Measurements from ENCODE around the gene NCAM1.
"Not testable (repeated sequence)": the region's sequence is repeated elsewhere in the genome, so short reads cannot be mapped to it uniquely, and the experiment has no call there.

Gene NCAM1

GRCh38 chr11:113023228-113023627 is 62.0 kb downstream of the NCAM1 start:
- no peak overlapping the region for H3K27ac ChIP-seq (ENCODE audit: low read depth, low read length)
- H3K9me3 ChIP-seq (ENCODE audit: insufficient read depth, low read depth, low read length), result no peaks in the 10 kb centered on the region
- H3K9ac ChIP-seq (ENCODE audit: low read depth, low read length), result no peak overlapping the region
- H3K36me3 ChIP-seq (ENCODE audit: insufficient read depth, low read length), result no peaks in the 10 kb centered on the region
- no peaks in the 10 kb centered on the region for H3K4me1 ChIP-seq (ENCODE audit: insufficient read depth, low read length)
- no peak overlapping the region for H3K4me3 ChIP-seq (ENCODE audit: low read length)
- WGBS, result 96% methylated on average over 2 of the region's 2 CpGs
- H3K27me3 ChIP-seq (ENCODE audit: insufficient read depth, low read length), result no peaks in the 10 kb centered on the region

- 95% methylated on average over 3 of the region's 4 CpGs for WGBS
Observed at GRCh38 chr11:113023986-113024385, 62.8 kb downstream of the NCAM1 start.

GRCh38 chr11:113026778-113027177 is 65.6 kb downstream of the NCAM1 start:
- no peaks in the 10 kb centered on the region for H3K36me3 ChIP-seq (ENCODE audit: insufficient read depth, low read length)
- H3K9ac ChIP-seq (ENCODE audit: low read depth, low read length), result no peak overlapping the region
- no peaks in the 10 kb centered on the region for H3K4me1 ChIP-seq (ENCODE audit: insufficient read depth, low read length)
- no peaks in the 10 kb centered on the region for H3K27me3 ChIP-seq (ENCODE audit: insufficient read depth, low read length)
- no peaks in the 10 kb centered on the region for H3K9me3 ChIP-seq (ENCODE audit: insufficient read depth, low read depth, low read length)
- no peak overlapping the region for H3K4me3 ChIP-seq (ENCODE audit: low read length)
- H3K27ac ChIP-seq (ENCODE audit: low read depth, low read length), result no peak overlapping the region
- WGBS, result 91% methylated on average over 3 of the region's 3 CpGs

More at GRCh38 chr11:113023986-113024385, 62.8 kb downstream of the NCAM1 start:
- Histone ChIP-seq H3K4me1 (ENCODE audit: insufficient read depth, low read length) (no peaks in the 10 kb centered on the region), H3K27ac (ENCODE audit: low read depth, low read length) (no peak overlapping the region), H3K36me3 (ENCODE audit: insufficient read depth, low read length) (no peaks in the 10 kb centered on the region), H3K27me3 (ENCODE audit: insufficient read depth, low read length) (no peaks in the 10 kb centered on the region), H3K9ac (ENCODE audit: low read depth, low read length) (no peak overlapping the region), H3K4me3 (ENCODE audit: low read length) (no peak overlapping the region), H3K9me3 (ENCODE audit: insufficient read depth, low read depth, low read length) (no peaks in the 10 kb centered on the region)

GRCh38 chr11:113034576-113034975 is 73.4 kb downstream of the NCAM1 start:
- H3K4me3 ChIP-seq (ENCODE audit: low read length), result no peak overlapping the region
- WGBS, result 100% methylated on average over 2 of the region's 5 CpGs
- no peaks in the 10 kb centered on the region for H3K27me3 ChIP-seq (ENCODE audit: insufficient read depth, low read length)
- H3K27ac ChIP-seq (ENCODE audit: low read depth, low read length), result no peak overlapping the region
- H3K4me1 ChIP-seq (ENCODE audit: insufficient read depth, low read length), result no peaks in the 10 kb centered on the region
- H3K9ac ChIP-seq (ENCODE audit: low read depth, low read length), result no peak overlapping the region
- no peaks in the 10 kb centered on the region for H3K9me3 ChIP-seq (ENCODE audit: insufficient read depth, low read depth, low read length)
- no peaks in the 10 kb centered on the region for H3K36me3 ChIP-seq (ENCODE audit: insufficient read depth, low read length)

GRCh38 chr11:113035708-113036107 is 74.5 kb downstream of the NCAM1 start:
- Histone ChIP-seq H3K9ac (ENCODE audit: low read depth, low read length) (no peak overlapping the region), H3K9me3 (ENCODE audit: insufficient read depth, low read depth, low read length) (no peaks in the 10 kb centered on the region), H3K4me3 (ENCODE audit: low read length) (no peak overlapping the region), H3K4me1 (ENCODE audit: insufficient read depth, low read length) (no peaks in the 10 kb centered on the region), H3K27ac (ENCODE audit: low read depth, low read length) (no peak overlapping the region), H3K27me3 (ENCODE audit: insufficient read depth, low read length) (no peaks in the 10 kb centered on the region), H3K36me3 (ENCODE audit: insufficient read depth, low read length) (no peaks in the 10 kb centered on the region)
- WGBS, result 89% methylated on average over 3 of the region's 3 CpGs

- no peak overlapping the region for H3K27ac ChIP-seq (ENCODE audit: low read depth, low read length)
- no peaks in the 10 kb centered on the region for H3K9me3 ChIP-seq (ENCODE audit: insufficient read depth, low read depth, low read length)
- no peaks in the 10 kb centered on the region for H3K27me3 ChIP-seq (ENCODE audit: insufficient read depth, low read length)
- no peak overlapping the region for H3K9ac ChIP-seq (ENCODE audit: low read depth, low read length)
- WGBS, result 86% methylated on average over 4 of the region's 5 CpGs
- H3K4me1 ChIP-seq (ENCODE audit: insufficient read depth, low read length), result 0 out of 2 replicates have a peak, but pooled peaks cover 6% of the 10 kb centered on the region
- H3K4me3 ChIP-seq (ENCODE audit: low read length), result no peak overlapping the region
- no peaks in the 10 kb centered on the region for H3K36me3 ChIP-seq (ENCODE audit: insufficient read depth, low read length)
Observed at GRCh38 chr11:113043698-113044097, 82.5 kb downstream of the NCAM1 start.

- Histone ChIP-seq H3K36me3 (ENCODE audit: insufficient read depth, low read length) (no peaks in the 10 kb centered on the region), H3K27me3 (ENCODE audit: insufficient read depth, low read length) (no peaks in the 10 kb centered on the region), H3K9me3 (ENCODE audit: insufficient read depth, low read depth, low read length) (no peaks in the 10 kb centered on the region), H3K4me3 (ENCODE audit: low read length) (no peak overlapping the region), H3K9ac (ENCODE audit: low read depth, low read length) (no peak overlapping the region), H3K4me1 (ENCODE audit: insufficient read depth, low read length) (0 out of 2 replicates have a peak, but pooled peaks cover 6% of the 10 kb centered on the region), H3K27ac (ENCODE audit: low read depth, low read length) (no peak overlapping the region)
- 69% methylated on average over 15 of the region's 15 CpGs for WGBS
Observed at GRCh38 chr11:113045146-113045545, 83.9 kb downstream of the NCAM1 start.

- Histone ChIP-seq H3K9me3 (ENCODE audit: insufficient read depth, low read depth, low read length) (no peaks in the 10 kb centered on the region), H3K9ac (ENCODE audit: low read depth, low read length) (no peak overlapping the region), H3K4me1 (ENCODE audit: insufficient read depth, low read length) (0 out of 2 replicates have a peak, but pooled peaks cover 6% of the 10 kb centered on the region), H3K27me3 (ENCODE audit: insufficient read depth, low read length) (no peaks in the 10 kb centered on the region), H3K27ac (ENCODE audit: low read depth, low read length) (no peak overlapping the region), H3K4me3 (ENCODE audit: low read length) (no peak overlapping the region), H3K36me3 (ENCODE audit: insufficient read depth, low read length) (no peaks in the 10 kb centered on the region)
- 92% methylated on average over 2 of the region's 2 CpGs for WGBS
Observed at GRCh38 chr11:113046866-113047265, 85.6 kb downstream of the NCAM1 start.

GRCh38 chr11:113048820-113049768 is 87.9 kb downstream of the NCAM1 start:
- Histone ChIP-seq H3K4me1 (ENCODE audit: insufficient read depth, low read length) (no peaks in the 10 kb centered on the region), H3K4me3 (ENCODE audit: low read length) (no peak overlapping the region), H3K36me3 (ENCODE audit: insufficient read depth, low read length) (no peaks in the 10 kb centered on the region), H3K27me3 (ENCODE audit: insufficient read depth, low read length) (no peaks in the 10 kb centered on the region), H3K27ac (ENCODE audit: low read depth, low read length) (no peak overlapping the region), H3K9me3 (ENCODE audit: insufficient read depth, low read depth, low read length) (no peaks in the 10 kb centered on the region), H3K9ac (ENCODE audit: low read depth, low read length) (no peak overlapping the region)
- 96% methylated on average over 3 of the region's 3 CpGs for WGBS

GRCh38 chr11:113053042-113053441 is 91.8 kb downstream of the NCAM1 start:
- H3K4me1 ChIP-seq (ENCODE audit: insufficient read depth, low read length); H3K4me3 ChIP-seq (ENCODE audit: low read length); H3K9me3 ChIP-seq (ENCODE audit: insufficient read depth, low read depth, low read length); H3K9ac ChIP-seq (ENCODE audit: low read depth, low read length); H3K27me3 ChIP-seq (ENCODE audit: insufficient read depth, low read length); H3K36me3 ChIP-seq (ENCODE audit: insufficient read depth, low read length); H3K27ac ChIP-seq (ENCODE audit: low read depth, low read length): not testable (repeated sequence)
- 94% methylated on average over 2 of the region's 2 CpGs for WGBS

- no peaks in the 10 kb centered on the region for H3K36me3 ChIP-seq (ENCODE audit: insufficient read depth, low read length)
- no peak overlapping the region for H3K27ac ChIP-seq (ENCODE audit: low read depth, low read length)
- WGBS, result 92% methylated on average over 2 of the region's 2 CpGs
- no peaks in the 10 kb centered on the region for H3K27me3 ChIP-seq (ENCODE audit: insufficient read depth, low read length)
- H3K4me1 ChIP-seq (ENCODE audit: insufficient read depth, low read length), result no peaks in the 10 kb centered on the region
- H3K9ac ChIP-seq (ENCODE audit: low read depth, low read length), result no peak overlapping the region
- no peaks in the 10 kb centered on the region for H3K9me3 ChIP-seq (ENCODE audit: insufficient read depth, low read depth, low read length)
- H3K4me3 ChIP-seq (ENCODE audit: low read length), result no peak overlapping the region
Observed at GRCh38 chr11:113057038-113057437, 95.8 kb downstream of the NCAM1 start.
